T-helper 2 cell treated with Interferon-gamma antibody and Interleukin-4, amounts not matched to agents 100 ng/mL and 5 ng/mL, for 36 hours (primary cell): ENCODE data around the gene TMEM255A. TPM values are rescaled to one million over a fixed set of nuclear protein-coding genes. Genes with fewer than 3 reads are reported as not detected.
"Not testable (repeated sequence)": the region's sequence is repeated elsewhere in the genome, so short reads cannot be mapped to it uniquely, and the experiment has no call there.

Source experiments
- intact Hi-C: fragments of 100-400 bp; cut with micrococcal nuclease; formaldehyde crosslinking; loops from one replicate; pipeline ENCODE4 v1.15.1; 2023
- total RNA-seq: library from RNA; stranded (reverse); gene quantifications from 2 replicates; pipeline ENCODE4 v1.2.3, GENCODE V29; 2022

The TMEM255A gene
- total RNA-seq: not detected in 2 replicates

DNA sequence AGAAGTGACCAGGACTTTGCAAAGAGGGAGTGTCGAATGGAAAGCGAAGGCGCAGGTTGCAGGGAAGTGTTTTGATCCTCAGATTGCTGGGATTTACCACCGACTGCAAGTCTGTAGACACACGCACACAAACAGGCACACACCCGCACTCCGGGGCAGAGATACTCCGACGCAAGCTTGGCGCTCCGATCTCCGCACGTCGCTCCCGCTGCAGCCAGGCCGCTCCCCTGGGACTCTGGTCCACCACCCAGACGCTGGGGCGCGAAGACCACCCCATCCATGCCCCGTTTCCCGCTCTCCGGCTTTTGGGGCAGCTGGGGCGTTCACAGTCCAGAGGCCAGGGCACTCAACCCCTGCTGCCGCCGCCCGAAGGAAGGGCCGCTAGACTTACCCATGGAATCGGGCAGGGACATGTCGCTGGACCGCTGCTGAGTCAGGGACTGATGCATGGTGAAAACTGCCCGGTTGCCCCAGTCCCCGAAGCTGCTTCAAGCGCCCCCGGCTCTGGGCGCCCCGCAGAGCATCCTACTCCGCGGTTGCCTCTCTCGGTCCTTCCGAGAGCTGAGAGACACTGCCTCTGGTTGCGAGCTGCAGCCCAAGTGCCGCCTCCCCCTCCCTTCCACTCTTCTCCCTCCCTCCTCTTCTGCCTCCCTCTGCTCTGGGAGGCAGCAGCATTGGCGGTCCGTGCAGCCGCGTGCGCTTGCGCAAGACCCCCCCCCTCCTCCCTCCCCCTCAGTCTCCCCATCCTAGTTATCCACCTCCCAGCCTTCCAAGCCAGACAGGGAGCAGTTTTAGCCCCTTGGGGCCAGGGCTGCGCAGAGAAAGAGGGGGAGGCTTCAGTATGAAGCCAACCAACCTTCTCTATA, at the start of gene TMEM255A:
Gene TMEM255A (minus strand): TSS at position 601 of the 866 bp plus-strand sequence. CDS start 152 bp downstream, at position 449.
- intact Hi-C loops: no loop called here

- intact Hi-C loops: no loop called here
Measured at GRCh38 chrX:120358737-120359456, 47.6 kb upstream of the TMEM255A start.

GRCh38 chrX:120357186-120357585, 45.9 kb upstream of the TMEM255A start:
- intact Hi-C loops: no loop called here

- intact Hi-C loops: no loop called here
Measured at GRCh38 chrX:120356084-120356483, 44.8 kb upstream of the TMEM255A start.

- intact Hi-C loops: no loop called here
Measured at GRCh38 chrX:120350450-120351138, 39.3 kb upstream of the TMEM255A start.

GRCh38 chrX:120344566-120344965, 33.3 kb upstream of the TMEM255A start:
- intact Hi-C loops: not testable (repeated sequence)

- intact Hi-C loops: no loop called here
Measured at GRCh38 chrX:120336899-120337298, 25.6 kb upstream of the TMEM255A start.

DNA sequence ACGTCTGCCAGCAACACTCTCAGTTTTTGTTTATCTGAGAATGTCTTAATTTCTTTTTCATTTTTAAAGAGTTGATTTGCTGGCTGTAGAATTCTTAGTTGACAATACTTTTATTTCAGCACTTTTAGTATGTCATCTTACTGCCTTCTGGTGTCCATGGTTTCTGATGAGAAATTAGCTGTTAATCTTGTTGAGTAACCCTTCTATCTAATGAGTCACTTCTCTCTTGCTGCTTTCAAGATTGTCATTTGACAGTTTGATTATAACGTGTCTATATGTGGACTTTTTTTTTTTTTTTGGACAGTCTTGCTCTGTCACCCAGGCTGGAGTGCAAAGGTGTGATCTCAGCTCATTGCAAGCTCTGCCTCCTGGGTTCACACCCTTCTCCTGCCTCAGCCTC, 24.0 kb upstream of the TMEM255A start:
- intact Hi-C loops: no loop called here

- intact Hi-C loops: no loop called here
Measured at GRCh38 chrX:120334603-120335002, 23.3 kb upstream of the TMEM255A start.

DNA sequence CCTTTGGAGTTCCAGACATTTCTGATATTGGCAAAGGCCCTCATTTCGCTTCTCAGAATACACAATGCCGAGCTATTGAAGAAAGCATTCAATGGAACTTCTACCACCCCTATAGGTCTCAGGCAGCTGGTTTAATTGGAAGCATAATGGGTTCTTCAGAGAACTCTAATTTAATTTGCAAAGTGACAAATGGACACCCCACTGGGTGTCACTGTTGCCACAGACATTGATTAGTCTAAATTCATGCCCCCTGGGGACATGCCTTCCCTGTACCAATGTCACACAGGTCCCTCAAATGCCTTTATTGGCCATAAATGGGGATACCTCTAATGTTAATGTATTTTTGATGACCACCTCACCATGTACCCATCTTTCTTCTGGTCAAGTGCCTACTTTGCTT, 22.9 kb upstream of the TMEM255A start:
- intact Hi-C loops: no loop called here

DNA sequence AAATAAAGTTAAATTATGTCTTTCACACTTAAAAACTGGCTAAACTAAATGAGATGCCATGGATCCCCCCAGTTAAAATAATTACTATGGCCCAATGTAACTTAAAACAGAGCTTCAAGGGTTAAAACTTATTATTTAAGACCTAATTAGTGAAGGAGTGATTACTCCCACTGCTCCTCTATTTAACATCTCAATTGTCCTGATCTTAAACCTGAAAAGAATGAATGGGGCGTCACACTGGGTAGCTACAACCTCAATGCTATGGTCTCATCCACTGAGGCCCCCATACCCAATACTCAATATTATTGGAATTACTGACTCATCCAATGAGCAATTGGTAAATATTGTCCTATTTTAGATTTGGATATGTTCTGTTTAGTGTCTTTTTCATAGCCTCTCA, 21.1 kb upstream of the TMEM255A start:
- intact Hi-C loops: no loop called here

DNA sequence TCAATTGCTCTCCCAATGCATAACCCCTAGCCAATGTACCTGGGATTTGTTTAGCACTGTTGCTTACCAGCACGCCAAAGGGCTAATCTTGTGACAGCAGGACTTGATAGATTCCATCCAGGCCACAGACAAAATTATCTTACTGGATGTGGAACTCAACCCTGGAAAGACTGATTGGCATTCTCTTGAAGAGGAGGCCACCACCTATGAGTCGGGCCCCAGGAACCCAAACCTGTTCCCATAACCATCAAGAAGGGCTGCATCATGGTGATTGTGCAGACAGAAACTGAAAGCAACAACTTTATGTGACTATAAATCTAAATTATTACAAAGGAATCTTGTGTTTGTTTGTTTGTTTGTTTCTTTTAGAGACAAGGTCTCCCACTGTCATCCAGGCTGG, 19.9 kb upstream of the TMEM255A start:
- intact Hi-C loops: no loop called here

DNA sequence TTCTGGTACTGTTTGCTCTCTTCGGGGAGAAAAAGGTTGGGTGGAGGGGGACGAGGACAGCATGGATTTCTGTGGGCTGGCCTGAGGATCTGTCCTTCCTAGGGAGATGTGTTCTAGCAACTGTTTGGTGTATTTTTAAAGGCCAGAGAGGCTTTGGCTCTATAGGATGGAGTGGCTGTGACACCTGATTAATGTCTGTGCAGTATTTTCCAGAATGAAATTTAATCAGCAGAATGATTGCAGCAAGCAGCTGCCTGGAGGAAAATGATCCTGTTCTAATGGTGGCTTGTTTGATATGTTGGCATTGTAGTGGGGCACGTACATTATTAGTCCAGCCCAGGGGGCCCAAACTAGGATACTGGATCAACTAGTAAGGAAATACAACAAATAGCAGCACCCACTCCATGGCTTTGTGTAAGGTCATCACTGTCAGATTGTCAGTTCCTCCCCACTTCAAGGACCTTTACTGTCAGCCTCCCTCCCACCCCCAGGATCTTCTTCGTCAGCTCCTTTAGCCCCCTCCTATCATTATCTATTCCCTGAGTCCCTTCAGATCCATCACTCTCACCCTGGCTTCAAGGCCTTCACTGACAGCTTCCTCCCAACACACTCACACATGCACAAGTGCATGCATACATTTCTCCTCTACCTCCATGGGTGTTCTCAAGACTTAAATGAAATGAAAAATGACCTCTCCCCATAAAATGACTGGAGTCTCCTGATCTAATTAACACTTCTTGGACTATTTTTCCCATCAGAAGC, 10.4 kb upstream of the TMEM255A start:
- intact Hi-C loops: no loop called here

GRCh38 chrX:120318411-120318810, 7.2 kb upstream of the TMEM255A start:
- intact Hi-C loops: no loop called here

GRCh38 chrX:120316587-120317283, 5.5 kb upstream of the TMEM255A start:
- intact Hi-C loops: no loop called here

DNA sequence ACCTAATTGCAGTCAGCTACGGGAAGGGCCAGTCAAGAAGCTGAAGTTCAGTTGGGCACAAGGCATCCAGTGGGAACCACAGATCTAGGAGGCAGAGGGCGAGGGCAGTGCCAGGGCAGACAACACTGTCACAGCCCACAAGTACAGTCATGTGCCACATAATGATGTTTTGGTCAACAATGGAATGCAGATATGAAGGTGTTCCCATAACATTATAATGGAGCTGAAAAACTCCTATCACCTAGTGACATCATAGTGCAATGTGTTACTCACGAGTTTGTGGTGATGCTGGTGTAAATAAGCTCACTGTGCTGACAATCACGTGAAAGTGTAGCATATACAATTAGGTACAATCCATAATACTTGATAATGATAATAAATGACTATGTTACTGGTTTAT, 4.5 kb upstream of the TMEM255A start:
- intact Hi-C loops: no loop called here

GRCh38 chrX:120311727-120312063, 434 bp upstream of the TMEM255A start:
- intact Hi-C loops: no loop called here

DNA sequence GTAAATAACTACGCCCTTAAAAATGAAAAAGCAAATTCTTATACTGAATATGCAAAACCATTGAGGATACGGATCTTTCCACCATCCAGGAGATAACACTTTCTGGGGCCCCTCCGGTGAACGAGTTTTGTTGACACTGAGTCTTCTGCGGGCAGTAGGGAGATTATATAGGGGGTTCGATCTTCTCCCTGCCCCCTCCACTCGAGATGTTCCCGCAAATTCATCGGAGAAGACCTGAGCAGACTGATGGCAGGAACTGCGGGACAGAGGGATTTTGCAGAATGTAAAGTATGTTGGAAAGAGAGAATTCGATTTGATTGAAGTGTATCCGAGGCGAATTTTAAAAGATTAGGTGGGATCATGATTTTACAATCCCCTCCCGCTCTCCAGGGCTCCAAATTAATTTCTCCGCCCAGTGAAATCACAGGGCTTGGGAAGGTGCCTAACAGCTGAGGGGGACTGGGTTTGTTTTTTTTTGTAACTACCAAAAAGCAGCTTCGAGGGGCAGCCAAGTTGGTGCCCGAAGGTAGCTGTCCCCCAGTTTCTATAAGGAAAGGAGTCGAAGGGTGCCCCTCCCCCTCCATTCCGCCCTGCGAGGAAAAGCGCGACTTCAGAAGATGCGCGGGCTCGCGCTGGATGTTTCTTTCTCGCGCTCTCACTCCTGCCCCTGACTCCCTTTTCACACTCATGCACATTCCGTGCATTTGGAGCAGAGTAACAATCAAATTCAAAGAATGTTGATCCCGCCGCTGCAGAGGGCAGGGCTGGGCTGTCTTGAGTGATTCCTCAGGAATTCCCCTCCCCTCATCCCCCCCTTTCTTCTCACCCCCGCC, 1.2 kb downstream of the TMEM255A start:
- intact Hi-C loops: loop anchor here (2.0 to 10.0 kb wide), 3 partner anchors 59 to 175 kb away; partner anchors contain the start of gene ZBTB33
